ENCODE measurements around the gene EIF6.

Gene EIF6

DNA sequence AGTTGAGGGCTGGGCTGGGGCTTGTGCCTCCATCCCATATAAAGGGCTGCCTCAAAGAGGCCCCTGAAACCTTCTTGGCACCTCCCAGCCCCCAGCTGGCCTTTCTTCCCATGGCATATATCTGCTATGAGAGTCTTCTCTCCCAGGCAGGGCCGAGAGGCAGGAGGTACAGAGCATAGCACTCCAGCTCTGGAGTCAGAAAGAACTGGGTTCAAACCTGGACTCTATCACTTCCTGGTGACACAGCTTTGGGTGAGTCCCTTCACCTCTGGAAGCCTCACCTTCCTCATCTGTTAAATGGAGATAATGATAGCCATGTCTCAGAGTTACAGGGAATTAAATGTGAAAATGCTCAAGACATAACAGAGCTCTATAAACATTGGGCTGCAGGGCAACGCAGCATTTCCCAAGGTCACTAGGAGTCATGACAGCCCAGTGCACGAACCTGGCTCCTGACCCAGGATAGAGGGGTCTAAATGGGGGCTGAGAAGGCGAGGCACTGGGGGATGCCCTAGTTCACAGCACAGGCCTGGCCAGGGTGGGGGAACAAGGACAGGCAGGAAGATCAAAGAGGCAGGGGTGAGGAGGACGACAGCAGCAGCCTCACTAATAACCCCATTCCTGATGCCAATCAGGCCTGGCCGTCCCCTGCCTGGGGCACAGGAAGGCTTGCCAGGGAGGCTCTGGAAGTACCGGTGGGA is 5.8 kb upstream of the EIF6 start:
- H3K4me3 ChIP-seq (ENCODE audit: low read depth, low read length), result no peak overlapping the region
- no peak for DNase-seq (ENCODE audit: low read depth)
- no peak for TF ChIP-seq CTCF (IDR thresholded peaks at IDR 0.05; ENCODE audit: insufficient read depth, low read depth, low read length, missing control alignments)

DNA sequence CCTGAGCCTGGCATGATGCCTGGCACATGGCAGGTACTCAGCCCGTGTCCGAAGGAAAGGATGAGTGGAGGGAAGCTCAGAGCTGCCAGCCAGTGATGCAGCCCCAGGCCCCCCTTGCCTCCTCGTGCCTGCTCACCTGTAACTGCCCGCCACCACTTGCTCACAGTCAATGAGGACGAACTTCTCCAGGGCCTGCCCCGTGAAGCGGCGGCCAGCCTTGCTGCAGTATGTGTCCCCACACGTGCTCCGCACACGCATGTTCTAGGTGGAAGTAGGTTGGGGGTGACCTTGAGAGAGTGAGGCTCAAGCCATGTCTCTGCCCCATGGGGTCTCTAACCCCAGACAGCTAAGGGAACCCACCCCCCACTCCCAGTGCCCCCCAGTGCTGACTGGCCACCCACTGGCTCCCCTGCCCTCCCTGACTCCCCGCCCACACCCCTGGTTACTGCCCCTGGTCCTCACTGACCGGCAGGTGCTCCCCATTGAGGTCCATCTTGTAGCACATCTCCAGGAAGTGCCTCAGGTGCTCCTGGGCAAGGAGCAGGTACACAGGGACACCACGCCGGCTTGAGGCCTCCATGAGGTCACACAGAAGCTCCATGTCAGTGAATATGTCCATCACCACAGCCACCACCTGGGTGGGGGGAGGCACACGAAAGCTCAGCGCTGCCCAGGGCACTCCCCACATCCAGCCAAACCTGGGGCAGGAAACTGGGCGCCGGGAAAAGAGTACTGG is 3.9 kb upstream of the EIF6 start:
- no peak for TF ChIP-seq CTCF (IDR thresholded peaks at IDR 0.05; ENCODE audit: insufficient read depth, low read depth, low read length, missing control alignments)
- no peak overlapping the region for H3K4me3 ChIP-seq (ENCODE audit: low read depth, low read length)
- DNase-seq (ENCODE audit: low read depth), result no peak

- H3K4me3 ChIP-seq (ENCODE audit: low read depth, low read length), result no peak overlapping the region
- TF ChIP-seq CTCF (IDR thresholded peaks at IDR 0.05; ENCODE audit: insufficient read depth, low read depth, low read length, missing control alignments), result no peak
- DNase-seq (ENCODE audit: low read depth), result no peak
These were observed 3.1 kb upstream of the EIF6 start for GRCh38 chr20:35287509-35288324.

GRCh38 chr20:35286899-35287508 is 2.4 kb upstream of the EIF6 start:
- TF ChIP-seq CTCF (IDR thresholded peaks at IDR 0.05; ENCODE audit: insufficient read depth, low read depth, low read length, missing control alignments), result no peak

GRCh38 chr20:35286077-35286898 is 1.7 kb upstream of the EIF6 start:
- no peak for TF ChIP-seq CTCF (IDR thresholded peaks at IDR 0.05; ENCODE audit: insufficient read depth, low read depth, low read length, missing control alignments)
- no peak overlapping the region for H3K4me3 ChIP-seq (ENCODE audit: low read depth, low read length)
- DNase-seq (ENCODE audit: low read depth), result no peak

More at GRCh38 chr20:35286899-35287508, 2.4 kb upstream of the EIF6 start:
- no peak for DNase-seq (ENCODE audit: low read depth)
- no peak overlapping the region for H3K4me3 ChIP-seq (ENCODE audit: low read depth, low read length)

GRCh38 chr20:35285806-35286076 is 1.2 kb upstream of the EIF6 start:
- no peak for DNase-seq (ENCODE audit: low read depth)
- H3K4me3 ChIP-seq (ENCODE audit: low read depth, low read length), result no peak overlapping the region
- no peak for TF ChIP-seq CTCF (IDR thresholded peaks at IDR 0.05; ENCODE audit: insufficient read depth, low read depth, low read length, missing control alignments)
